ENCODE results near the gene CCDC51. TPM values are rescaled to one million over a fixed set of nuclear protein-coding genes. Genes with fewer than 3 reads are reported as not detected.

Gene CCDC51
- total RNA-seq, 1 donor from 2014 or later, result 11.5 TPM

DNA sequence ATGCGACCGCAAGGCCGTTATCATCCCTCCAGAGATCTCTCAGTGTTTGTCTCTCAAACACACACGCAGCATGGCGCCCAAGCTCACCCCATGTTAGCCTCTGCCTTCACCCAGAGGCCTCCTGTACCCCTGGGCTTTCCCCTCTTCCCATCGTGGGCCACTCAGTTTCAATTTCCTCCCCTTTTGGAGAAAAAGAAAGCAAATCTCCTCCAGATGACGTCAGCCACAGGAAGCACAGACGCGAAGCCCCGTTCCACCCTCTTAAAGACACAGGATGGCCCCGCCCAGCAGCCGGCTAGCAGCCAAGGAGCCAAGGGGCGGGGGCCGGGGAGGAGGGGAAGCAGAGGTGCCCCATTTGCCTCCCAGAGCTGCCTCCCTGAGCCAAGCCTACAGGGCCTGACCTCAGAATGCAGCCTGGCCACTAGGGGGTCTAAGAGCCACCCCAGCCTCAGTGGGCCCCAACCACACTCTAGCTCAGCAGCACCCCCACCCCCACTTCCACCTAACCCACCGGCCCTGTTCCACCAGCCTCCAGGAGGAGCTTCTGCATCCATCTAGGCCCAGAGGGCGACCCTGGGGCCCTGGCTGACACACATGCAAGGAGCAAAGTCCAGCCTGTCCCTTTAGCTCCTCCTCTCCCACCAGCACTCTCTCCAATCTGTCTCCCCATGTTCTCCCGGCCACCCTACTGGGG, 33.2 kb upstream of the CCDC51 start:
- intact Hi-C loops (cut with DNase I), result no loop called here
- peaks cover 56% of the 10 kb centered on the region for H3K4me1 ChIP-seq
- no peaks in the 10 kb centered on the region for H3K27me3 ChIP-seq
- peak overlapping the region; percentile 99 for H3K27ac ChIP-seq
- peak overlapping the region; percentile 59 to 78 for H3K4me3 ChIP-seq
- peak in 2 of 3 experiments; percentile 37 to 48 for TF ChIP-seq CTCF (IDR thresholded peaks at IDR 0.05)
- peak; percentile 91 to 93 for TF ChIP-seq POLR2AphosphoS5 (IDR thresholded peaks at IDR 0.05; ENCODE audit: insufficient read depth in 1 of 2, low read depth in 1 of 2)
- TF ChIP-seq POLR2A (IDR thresholded peaks at IDR 0.05), result peak in 1 of 2 donors; percentile 80
- peaks cover 0 to 16% of the 10 kb centered on the region in 2 donors for H3K36me3 ChIP-seq
- peak in 1 of 2 donors; percentile 93 for DNase-seq (ENCODE audit: extremely low spot score in 2 of 2)
- no peaks in the 10 kb centered on the region for H3K9me3 ChIP-seq

DNA sequence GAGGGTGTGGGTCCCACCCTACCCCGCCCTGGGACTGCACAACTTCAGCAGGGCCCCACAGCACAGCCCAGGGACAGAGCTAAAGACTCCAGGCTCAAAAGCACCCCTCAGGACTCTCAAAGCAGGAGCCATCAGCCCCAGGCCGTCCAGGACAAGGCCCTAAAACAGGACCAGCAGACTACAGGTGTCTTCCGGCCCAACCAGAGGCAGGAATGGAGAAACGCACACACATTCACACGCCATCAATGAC, 32.7 kb upstream of the CCDC51 start:
- no peaks in the 10 kb centered on the region for H3K9me3 ChIP-seq
- intact Hi-C loops (cut with DNase I), result no loop called here
- peaks cover 0 to 19% of the 10 kb centered on the region in 2 donors for H3K36me3 ChIP-seq
- H3K27ac ChIP-seq, result peak overlapping the region; percentile 99
- TF ChIP-seq CTCF (IDR thresholded peaks at IDR 0.05) (no peak), POLR2AphosphoS5 (IDR thresholded peaks at IDR 0.05; ENCODE audit: insufficient read depth in 1 of 2, low read depth in 1 of 2) (no peak), POLR2A (IDR thresholded peaks at IDR 0.05) (no peak)
- H3K4me3 ChIP-seq, result peak overlapping the region; percentile 59 to 78
- no peak for DNase-seq (ENCODE audit: extremely low spot score in 2 of 2)
- H3K4me1 ChIP-seq, result peaks cover 60% of the 10 kb centered on the region
- no peaks in the 10 kb centered on the region for H3K27me3 ChIP-seq

- no peak for TF ChIP-seq CTCF (IDR thresholded peaks at IDR 0.05)
- no peak for TF ChIP-seq POLR2AphosphoS5 (IDR thresholded peaks at IDR 0.05; ENCODE audit: insufficient read depth in 1 of 2, low read depth in 1 of 2)
- TF ChIP-seq POLR2A (IDR thresholded peaks at IDR 0.05), result no peak
- peaks cover 0 to 19% of the 10 kb centered on the region in 2 donors for H3K36me3 ChIP-seq
- no peak for DNase-seq (ENCODE audit: extremely low spot score in 2 of 2)
- peaks cover 81% of the 10 kb centered on the region for H3K4me1 ChIP-seq
- no peak overlapping the region for H3K4me3 ChIP-seq
- H3K27ac ChIP-seq, result peak overlapping the region; percentile 100
- H3K9me3 ChIP-seq, result no peaks in the 10 kb centered on the region
- no peaks in the 10 kb centered on the region for H3K27me3 ChIP-seq
- intact Hi-C loops (cut with DNase I), result no loop called here
Measured at GRCh38 chr3:48470286-48470685, 30.4 kb upstream of the CCDC51 start.

GRCh38 chr3:48469046-48469915, 29.4 kb upstream of the CCDC51 start:
- no peaks in the 10 kb centered on the region for H3K27me3 ChIP-seq
- no peaks in the 10 kb centered on the region for H3K9me3 ChIP-seq
- intact Hi-C loops (cut with DNase I), result no loop called here
- no peak for DNase-seq (ENCODE audit: extremely low spot score in 2 of 2)
- peak overlapping the region; percentile 100 for H3K27ac ChIP-seq
- TF ChIP-seq CTCF (IDR thresholded peaks at IDR 0.05) (no peak), POLR2AphosphoS5 (IDR thresholded peaks at IDR 0.05; ENCODE audit: insufficient read depth in 1 of 2, low read depth in 1 of 2) (no peak), POLR2A (IDR thresholded peaks at IDR 0.05) (no peak)
- peaks cover 0 to 19% of the 10 kb centered on the region in 2 donors for H3K36me3 ChIP-seq
- H3K4me3 ChIP-seq, result no peak overlapping the region
- peaks cover 88% of the 10 kb centered on the region for H3K4me1 ChIP-seq
